HEK293 (cell line): ENCODE results near the gene AKIRIN2.

Source experiments
- ATF2 ChIP-seq: fragments of 450-650 bp; formaldehyde crosslinking; IDR thresholded peaks from 2 replicates; pipeline ENCODE4 v1.5.1; 2016; ENCODE audit warnings: missing biosample characterization, missing genetic modification characterization, low read depth
- GLI4 ChIP-seq: fragments of 450-650 bp; formaldehyde crosslinking; IDR thresholded peaks from 2 replicates; pipeline ENCODE4 v1.5.1; 2016; ENCODE audit warnings: missing biosample characterization, missing genetic modification characterization
- KLF7 ChIP-seq: fragments of 450-650 bp; formaldehyde crosslinking; IDR thresholded peaks from 2 replicates; pipeline ENCODE4 v1.5.1; 2016; ENCODE audit warnings: missing biosample characterization, missing genetic modification characterization, borderline replicate concordance
- PRDM1 ChIP-seq: fragments of 450-650 bp; formaldehyde crosslinking; IDR thresholded peaks from 2 replicates; pipeline ENCODE4; 2016; ENCODE audit warnings: missing biosample characterization, missing genetic modification characterization
- PRDM10 ChIP-seq: fragments of 450-650 bp; formaldehyde crosslinking; IDR thresholded peaks from 2 replicates; pipeline ENCODE4 v1.5.1; 2016; ENCODE audit warnings: missing biosample characterization, missing genetic modification characterization
- PRDM4 ChIP-seq: fragments of 450-650 bp; formaldehyde crosslinking; IDR thresholded peaks from 2 replicates; pipeline ENCODE4 v1.5.1; 2017; ENCODE audit warnings: missing biosample characterization, missing genetic modification characterization
- REPIN1 ChIP-seq: fragments of 450-650 bp; formaldehyde crosslinking; IDR thresholded peaks from 2 replicates; pipeline ENCODE4 v1.5.1; 2017; ENCODE audit warnings: missing biosample characterization, missing genetic modification characterization, low read depth
- ZBTB17 ChIP-seq: fragments of 450-650 bp; formaldehyde crosslinking; IDR thresholded peaks from 2 replicates; pipeline ENCODE4 v1.5.1; 2016; ENCODE audit warnings: missing biosample characterization, missing genetic modification characterization
- ZFP41 ChIP-seq: fragments of 450-650 bp; formaldehyde crosslinking; IDR thresholded peaks from 2 replicates; pipeline ENCODE4 v1.5.1; 2016; ENCODE audit warnings: missing biosample characterization, missing genetic modification characterization, borderline replicate concordance
- ZNF169 ChIP-seq: fragments of 450-650 bp; formaldehyde crosslinking; IDR thresholded peaks from 2 replicates; pipeline ENCODE4 v1.5.1; 2016; ENCODE audit warnings: missing biosample characterization, missing genetic modification characterization
- ZNF24 ChIP-seq: fragments of 450-650 bp; formaldehyde crosslinking; IDR thresholded peaks from 2 replicates; pipeline ENCODE4 v1.5.1; 2016; ENCODE audit warnings: missing biosample characterization, missing genetic modification characterization
- ZNF26 ChIP-seq: fragments of 450-650 bp; formaldehyde crosslinking; IDR thresholded peaks from 2 replicates; pipeline ENCODE4 v1.5.1; 2016; ENCODE audit warnings: missing biosample characterization, missing genetic modification characterization
- ZNF335 ChIP-seq: fragments of 450-650 bp; formaldehyde crosslinking; conservative IDR thresholded peaks from 2 replicates; pipeline ENCODE4 v1.5.1; 2016; ENCODE audit warnings: missing biosample characterization, missing genetic modification characterization
- ZNF518A ChIP-seq: fragments of 450-650 bp; formaldehyde crosslinking; conservative IDR thresholded peaks from 2 replicates; pipeline ENCODE4 v1.5.1; 2016; ENCODE audit warnings: low read depth, missing biosample characterization, missing genetic modification characterization
- ZNF549 ChIP-seq: fragments of 450-650 bp; IDR thresholded peaks from 2 replicates; pipeline ENCODE4 v1.5.1; 2018; ENCODE audit warnings: missing biosample characterization, missing genetic modification characterization, mild to moderate bottlenecking, inconsistent platforms, moderate library complexity
- ZNF629 ChIP-seq: fragments of 450-650 bp; formaldehyde crosslinking; IDR thresholded peaks from 2 replicates; pipeline ENCODE4 v1.5.1; 2017; ENCODE audit warnings: missing biosample characterization, missing genetic modification characterization
- ZNF660 ChIP-seq: fragments of 450-650 bp; IDR thresholded peaks from 2 replicates; pipeline ENCODE4 v1.5.1; 2018; ENCODE audit warnings: missing biosample characterization, mild to moderate bottlenecking, missing genetic modification characterization
- ZNF692 ChIP-seq: fragments of 450-650 bp; formaldehyde crosslinking; IDR thresholded peaks from 2 replicates; pipeline ENCODE4 v1.5.1; 2016; ENCODE audit warnings: missing biosample characterization, missing genetic modification characterization
- ZNF704 ChIP-seq: fragments of 450-650 bp; formaldehyde crosslinking; IDR thresholded peaks from 2 replicates; pipeline ENCODE4 v1.5.1; 2016; ENCODE audit warnings: missing biosample characterization, missing genetic modification characterization
- ZNF707 ChIP-seq: fragments of 450-650 bp; formaldehyde crosslinking; IDR thresholded peaks from 2 replicates; pipeline ENCODE4 v1.5.1; 2016; ENCODE audit warnings: missing biosample characterization, missing genetic modification characterization
- ZNF777 ChIP-seq: fragments of 450-650 bp; formaldehyde crosslinking; IDR thresholded peaks from 2 replicates; pipeline ENCODE4 v1.5.1; 2017; ENCODE audit warnings: missing biosample characterization, missing genetic modification characterization, borderline replicate concordance

AKIRIN2 gene

GRCh38 chr6:87714093-87714842 is 12.2 kb upstream of the AKIRIN2 start (continued):
- TF ChIP-seq ZNF549 (tag by site-specific recombination) (no peak), ZBTB17 (tag by site-specific recombination) (no peak), PRDM1 (0 out of 2 replicates have a peak, but pooled peaks have one; percentile 13), PRDM10 (tag by site-specific recombination) (no peak), KLF7 (tag by site-specific recombination) (no peak), ZNF707 (no peak), ZNF169 (tag by site-specific recombination) (no peak), REPIN1 (tag by site-specific recombination) (no peak), ZNF777 (tag by site-specific recombination) (no peak), ZNF24 (tag by site-specific recombination) (0 out of 2 replicates have a peak, but pooled peaks have one; percentile 19), PRDM4 (tag by site-specific recombination) (no peak), ZNF692 (tag by site-specific recombination) (peak; percentile 59; the same call in 1 of the 2 replicates), GLI4 (tag by site-specific recombination) (no peak), ZNF704 (tag by site-specific recombination) (no peak), ZNF26 (tag by site-specific recombination) (no peak), ZNF629 (tag by site-specific recombination) (peak; percentile 84), ATF2 (no peak), ZNF335 (tag by site-specific recombination) (peak; percentile 76), ZFP41 (tag by site-specific recombination) (no peak), ZNF518A (tag by site-specific recombination) (0 out of 2 replicates have a peak, but pooled peaks have one; percentile 21), ZNF660 (tag by site-specific recombination) (0 out of 2 replicates have a peak, but pooled peaks have one; percentile 53)
